Naive thymus-derived CD4-positive, alpha-beta T cell (primary cell): ENCODE data around the gene LBX2. TPM values are rescaled to one million over a fixed set of nuclear protein-coding genes. Genes with fewer than 3 reads are reported as not detected.

Experiments used
- ATAC-seq: fragments of 150-1000 bp; cut with Tn5 transposase; 2 replicates; pipeline ENCODE4 v1.10.0; 2021; ENCODE audit warnings: mild to moderate bottlenecking, moderate library complexity
- CTCF ChIA-PET: fragments of 350-600 bp; sonication (Branson Sonifier 250); formaldehyde crosslinking; loops from one replicate; lab custom pipeline; 2021; ENCODE audit warnings: antibody characterized with exemption; lab: Charles Lee
- POLR2A ChIA-PET: fragments of 350-600 bp; sonication (Branson Sonifier 250); formaldehyde crosslinking; loops from one replicate; lab custom pipeline; 2021; ENCODE audit warnings: antibody characterized with exemption, inconsistent platforms; lab: Charles Lee
- DNase-seq, 9 donors: peaks; one replicate each; pipeline versions ENCODE4 v3.0.0 to v3.0.0-alpha.2; 2020 to 2022; ENCODE audit warnings: mixed read lengths in 1 of 9
- H3K27ac ChIP-seq: one replicate; pipeline ENCODE4 v1.7.0; 2013; ENCODE audit warnings: mild to moderate bottlenecking, low read depth, low read length, moderate library complexity
- H3K27me3 ChIP-seq, 2 donors: one replicate each; pipeline ENCODE4 v1.7.0; 2013; ENCODE audit warnings: low read length in 2 of 2, mild to moderate bottlenecking in 2 of 2, moderate library complexity in 2 of 2; ENCODE audit not compliant: control insufficient read depth in 2 of 2, insufficient read depth in 2 of 2
- H3K36me3 ChIP-seq, 3 experiments: 1 replicate in 2 of 3; 2 replicates in 1 of 3; pipeline ENCODE4 v1.7.0; 2013; ENCODE audit warnings: low read length in 3 of 3, mild to moderate bottlenecking in 3 of 3, moderate library complexity in 1 of 3; ENCODE audit not compliant: insufficient read depth in 3 of 3, control insufficient read depth in 2 of 3
- H3K4me1 ChIP-seq, 2 donors: one replicate each; pipeline ENCODE4 v1.7.0; 2013; ENCODE audit warnings: low read length in 2 of 2, mild to moderate bottlenecking in 2 of 2, moderate library complexity in 1 of 2; ENCODE audit not compliant: control insufficient read depth in 2 of 2, insufficient read depth in 2 of 2
- H3K4me3 ChIP-seq: 2 replicates; pipeline ENCODE4 v1.7.0; 2013; ENCODE audit warnings: mild to moderate bottlenecking, low read length
- H3K9me3 ChIP-seq, 3 experiments: 1 replicate in 2 of 3; 2 replicates in 1 of 3; pipeline ENCODE4 v1.7.0; 2013; ENCODE audit warnings: low read length in 3 of 3; ENCODE audit not compliant: control insufficient read depth in 2 of 3
- H3K27ac Mint-ChIP-seq, 9 donors: one replicate each; pipeline ENCODE4 v1.8.0; 2020 to 2022; ENCODE audit warnings: mixed read lengths in 9 of 9, mild to moderate bottlenecking in 8 of 9, moderate library complexity in 5 of 9, inconsistent platforms in 2 of 9
- H3K27me3 Mint-ChIP-seq, 5 donors: one replicate each; pipeline ENCODE4 v1.8.0; 2021 to 2022; ENCODE audit warnings: mixed read lengths in 5 of 5, mild to moderate bottlenecking in 1 of 5
- H3K36me3 Mint-ChIP-seq, 5 donors: one replicate each; pipeline ENCODE4 v1.8.0; 2020 to 2022; ENCODE audit warnings: mixed read lengths in 5 of 5, mild to moderate bottlenecking in 3 of 5, inconsistent platforms in 1 of 5
- H3K4me1 Mint-ChIP-seq, 7 donors: one replicate each; pipeline ENCODE4 v1.8.0; 2020 to 2022; ENCODE audit warnings: mixed read lengths in 7 of 7, mild to moderate bottlenecking in 3 of 7, inconsistent platforms in 1 of 7
- H3K4me3 Mint-ChIP-seq, 10 donors: one replicate each; pipeline ENCODE4 v1.8.0; 2020 to 2022; ENCODE audit warnings: mild to moderate bottlenecking in 10 of 10, mixed read lengths in 10 of 10, moderate library complexity in 6 of 10, inconsistent platforms in 2 of 10
- H3K9me3 Mint-ChIP-seq, 11 donors: one replicate each; pipeline ENCODE4 v1.8.0; 2020 to 2022; ENCODE audit warnings: mixed read lengths in 11 of 11, mild to moderate bottlenecking in 4 of 11, inconsistent platforms in 1 of 11, moderate library complexity in 1 of 11
- intact Hi-C, 2 donors: fragments of 100-400 bp; cut with micrococcal nuclease; formaldehyde crosslinking; loops; one replicate each; pipeline ENCODE4 v1.15.1; 2023
- polyA plus RNA-seq, 2 donors: library from polyadenylated mRNA; unstranded; fragments of 300-500 nt; fragmentation: Illumina TruSeq; gene quantifications; one replicate each; pipeline ENCODE4 v1.2.3, GENCODE V29; 2021
- total RNA-seq, 6 experiments: library from RNA in 5 of 6; stranded (reverse) in 5 of 6; gene quantifications; 1 replicate in 5 of 6; 2 replicates in 1 of 6; pipeline ENCODE4 v1.2.3 and lab custom pipeline; 2021 to 2026

The LBX2 gene
- total and polyA plus RNA-seq, 7 experiments from 2014 or later = 0.44 to 0.65 TPM; not detected in 5

DNA sequence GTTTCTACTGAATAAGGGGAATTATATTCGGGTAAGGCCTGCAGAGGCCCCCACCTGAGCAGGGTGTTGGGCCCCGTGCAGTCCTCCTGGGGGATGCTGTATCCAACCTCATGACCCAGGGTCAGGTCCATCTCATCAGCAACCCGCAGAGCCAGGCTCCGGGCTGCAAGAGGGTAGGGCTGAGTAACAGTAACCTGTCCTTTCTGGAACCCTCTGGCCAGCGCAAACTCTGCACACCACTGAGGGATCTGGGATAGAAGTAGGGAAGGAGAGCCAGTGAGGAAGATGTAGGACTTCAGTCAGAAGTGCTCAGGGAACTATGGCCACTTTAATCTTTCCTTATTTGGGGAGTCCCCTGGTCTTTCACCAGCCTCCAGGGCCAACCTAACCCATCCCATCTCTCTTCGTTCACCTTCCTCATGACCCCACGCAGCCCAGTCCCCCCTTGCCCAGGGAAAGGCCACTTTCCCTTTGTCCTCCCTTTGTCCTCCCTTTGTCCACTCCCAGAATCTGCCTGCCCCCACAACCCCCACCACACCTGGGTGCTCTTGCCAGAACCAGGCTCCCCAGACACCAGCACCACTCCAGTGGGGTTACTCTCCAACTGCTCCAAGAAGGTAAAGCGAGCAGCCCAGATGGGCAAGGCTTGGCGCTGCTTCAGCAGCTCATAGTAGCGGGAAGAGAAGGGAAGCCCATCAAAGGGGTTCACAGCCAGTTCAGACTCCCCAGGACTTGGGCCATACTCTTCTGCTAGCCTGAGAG, 25.7 kb upstream of the LBX2 start:
- POLR2A ChIA-PET = interaction anchor here (1.3 to 2.0 kb wide), 2 partner anchors 10 to 14 kb away, joined by 4 to 8 read pairs; partner anchors contain the start of gene TLX2
- no peak overlapping the region for H3K27ac Mint-ChIP-seq
- H3K4me3 ChIP-seq = no peak overlapping the region
- H3K9me3 ChIP-seq = no peaks in the 10 kb centered on the region
- intact Hi-C loops = loop anchor here in 1 of 2 donors (5.0 kb wide), 2 partner anchors 328 to 598 kb away; partner anchors contain the start of genes DGUOK and MTHFD2
- no peaks in the 10 kb centered on the region for H3K27me3 ChIP-seq
- peaks cover 16 to 29% (median 26%) of the 10 kb centered on the region in 7 donors for H3K4me1 Mint-ChIP-seq
- H3K36me3 ChIP-seq = peaks cover 0 to 33% (median 6%) of the 10 kb centered on the region in 3 experiments
- CTCF ChIA-PET = interaction anchor here (2.3 kb wide), 1 partner anchor 42 kb away, joined by 6 read pairs; the partner anchor contains the start of genes CCDC142 and TTC31
- H3K9me3 Mint-ChIP-seq = no peaks in the 10 kb centered on the region
- DNase-seq (no peak), ATAC-seq (no peak)
- H3K27ac ChIP-seq = no peak overlapping the region
- H3K4me3 Mint-ChIP-seq = no peak overlapping the region
- peaks cover 8 to 31% (median 21%) of the 10 kb centered on the region in 5 donors for H3K36me3 Mint-ChIP-seq
- H3K27me3 Mint-ChIP-seq = peaks cover 11 to 13% (median 12%) of the 10 kb centered on the region in 5 donors
- peaks cover 0 to 10% of the 10 kb centered on the region in 2 donors for H3K4me1 ChIP-seq

DNA sequence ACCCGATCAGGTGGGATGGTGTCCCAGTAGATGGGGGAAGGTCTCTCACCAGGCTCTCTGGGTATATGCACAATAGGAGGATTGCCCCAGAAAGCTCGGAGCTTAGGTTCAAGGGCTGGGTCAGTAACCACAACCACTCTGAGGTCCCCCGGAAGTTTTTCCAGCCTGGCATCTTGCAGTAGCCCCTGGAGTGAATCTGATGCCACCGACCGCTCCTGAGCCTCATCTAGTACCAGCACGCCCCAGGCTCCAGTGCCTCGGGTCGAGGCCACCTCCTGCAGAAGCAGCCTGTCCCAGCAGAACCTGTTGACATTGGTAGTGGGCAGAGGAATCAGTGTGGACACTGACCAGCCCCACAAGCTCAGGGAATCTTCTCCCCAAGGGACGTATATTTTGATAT, 24.6 kb upstream of the LBX2 start:
- Histone ChIP-seq H3K36me3 (peaks cover 0 to 23% (median 6%) of the 10 kb centered on the region in 3 experiments), H3K9me3 (no peaks in the 10 kb centered on the region), H3K4me3 (no peak overlapping the region), H3K27ac (no peak overlapping the region), H3K4me1 (peaks cover 0 to 10% of the 10 kb centered on the region in 2 donors), H3K27me3 (peaks cover 0 to 5% of the 10 kb centered on the region in 2 donors)
- Mint-ChIP-seq H3K36me3 (peaks cover 8 to 29% (median 24%) of the 10 kb centered on the region in 5 donors), H3K27ac (no peak overlapping the region), H3K27me3 (peaks cover 22 to 24% (median 23%) of the 10 kb centered on the region in 5 donors), H3K4me1 (peaks cover 13 to 28% (median 24%) of the 10 kb centered on the region in 7 donors), H3K4me3 (no peak overlapping the region), H3K9me3 (peaks cover 0 to 2% (median 0%) of the 10 kb centered on the region in 11 donors)
- intact Hi-C loops = no loop called here
- no peak for DNase-seq
- ATAC-seq = no peak
- ChIA-PET CTCF (no interaction called here), POLR2A (no interaction called here)

DNA sequence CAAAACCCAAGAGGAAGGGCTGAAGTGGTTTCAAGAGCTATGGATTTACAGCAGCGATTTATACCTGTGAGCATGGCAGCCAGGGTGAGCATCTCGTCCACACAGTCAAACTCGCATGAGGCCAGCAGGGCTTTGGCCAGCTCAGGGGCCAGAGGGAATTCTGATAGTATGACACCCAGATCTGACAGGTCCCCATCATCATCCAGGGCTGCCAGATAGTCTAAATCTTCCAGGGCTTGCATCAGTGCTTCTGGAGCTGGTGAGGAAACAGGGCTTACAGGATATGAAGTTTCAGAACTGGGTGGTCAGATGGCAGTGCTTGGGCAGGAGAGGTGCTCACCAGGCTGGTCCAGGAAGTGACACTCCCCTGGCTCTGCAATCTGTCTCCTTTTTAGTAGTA, 23.1 kb upstream of the LBX2 start:
- H3K4me1 Mint-ChIP-seq = peaks cover 0 to 17% (median 12%) of the 10 kb centered on the region in 7 donors
- Histone ChIP-seq H3K9me3 (no peaks in the 10 kb centered on the region), H3K4me3 (no peak overlapping the region), H3K27ac (no peak overlapping the region), H3K27me3 (peaks cover 5 to 9% of the 10 kb centered on the region in 2 donors), H3K4me1 (no peaks in the 10 kb centered on the region), H3K36me3 (peaks cover 0 to 14% (median 6%) of the 10 kb centered on the region in 3 experiments)
- ATAC-seq (no peak), DNase-seq (no peak)
- H3K4me3 Mint-ChIP-seq = no peak overlapping the region
- peaks cover 8 to 23% (median 20%) of the 10 kb centered on the region in 5 donors for H3K36me3 Mint-ChIP-seq
- peaks cover 0 to 2% (median 0%) of the 10 kb centered on the region in 11 donors for H3K9me3 Mint-ChIP-seq
- H3K27me3 Mint-ChIP-seq = peaks cover 36 to 39% (median 38%) of the 10 kb centered on the region in 5 donors
- ChIA-PET CTCF (interaction anchor here (0.7 kb wide), 1 partner anchor 143 kb away, joined by 3 read pairs; no protein-coding TSS in a partner anchor), POLR2A (interaction anchor here (0.7 to 2.3 kb wide), 3 partner anchors 9 to 15 kb away, joined by 3 to 7 read pairs (median 4); partner anchors contain the start of gene PCGF1)
- no peak overlapping the region for H3K27ac Mint-ChIP-seq
- intact Hi-C loops = no loop called here

DNA sequence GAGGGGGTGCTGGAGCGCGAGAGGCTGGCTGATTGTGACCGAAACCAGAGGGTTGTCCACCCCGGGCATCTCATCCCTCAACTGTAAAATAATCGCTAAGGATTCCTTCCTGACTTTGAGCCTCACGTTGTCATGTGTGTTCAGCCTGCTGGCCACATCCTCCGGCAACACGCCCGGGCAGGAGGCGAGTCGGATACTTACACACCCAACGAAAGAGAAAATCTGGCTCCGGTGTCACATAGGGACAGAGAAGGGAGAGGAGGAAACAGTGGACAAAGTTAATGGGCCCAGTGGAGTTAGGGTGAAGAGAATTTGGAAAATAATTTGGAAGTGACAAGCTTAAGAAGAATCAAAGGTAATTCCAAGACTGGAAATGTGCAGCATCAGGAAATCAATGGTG, 17.2 kb upstream of the LBX2 start:
- H3K4me1 ChIP-seq = peaks cover 10 to 32% of the 10 kb centered on the region in 2 donors
- H3K27me3 ChIP-seq = peaks cover 12 to 42% of the 10 kb centered on the region in 2 donors
- peak overlapping the region; percentile 28 for H3K4me3 ChIP-seq
- Mint-ChIP-seq H3K27ac (peak overlapping the region in 2 of 9 donors; percentile 36 to 72), H3K36me3 (peaks cover 0 to 13% (median 4%) of the 10 kb centered on the region in 5 donors), H3K4me3 (peak overlapping the region; percentile 66 to 87 (median 80)), H3K4me1 (peaks cover 9 to 25% (median 19%) of the 10 kb centered on the region in 7 donors), H3K9me3 (peaks cover 0 to 6% (median 0%) of the 10 kb centered on the region in 11 donors), H3K27me3 (peaks cover 65 to 81% (median 76%) of the 10 kb centered on the region in 5 donors)
- ChIA-PET CTCF (interaction anchor here (0.6 kb wide), 1 partner anchor 77 kb away, joined by 3 read pairs; no protein-coding TSS in a partner anchor), POLR2A (interaction anchor here (0.7 to 1.1 kb wide), 3 partner anchors 15 to 452 kb away, joined by 3 read pairs; no protein-coding TSS in a partner anchor)
- no peak for ATAC-seq
- H3K9me3 ChIP-seq = no peaks in the 10 kb centered on the region
- no peaks in the 10 kb centered on the region for H3K36me3 ChIP-seq
- H3K27ac ChIP-seq = no peak overlapping the region
- intact Hi-C loops = loop anchor here (1.0 kb wide), 2 partner anchors 9 to 13 kb away; partner anchors contain the start of genes AUP1 (in 2 of the 2), HTRA2 (in 2 of the 2) and PCGF1 (in 1 of the 2)
- DNase-seq = no peak

DNA sequence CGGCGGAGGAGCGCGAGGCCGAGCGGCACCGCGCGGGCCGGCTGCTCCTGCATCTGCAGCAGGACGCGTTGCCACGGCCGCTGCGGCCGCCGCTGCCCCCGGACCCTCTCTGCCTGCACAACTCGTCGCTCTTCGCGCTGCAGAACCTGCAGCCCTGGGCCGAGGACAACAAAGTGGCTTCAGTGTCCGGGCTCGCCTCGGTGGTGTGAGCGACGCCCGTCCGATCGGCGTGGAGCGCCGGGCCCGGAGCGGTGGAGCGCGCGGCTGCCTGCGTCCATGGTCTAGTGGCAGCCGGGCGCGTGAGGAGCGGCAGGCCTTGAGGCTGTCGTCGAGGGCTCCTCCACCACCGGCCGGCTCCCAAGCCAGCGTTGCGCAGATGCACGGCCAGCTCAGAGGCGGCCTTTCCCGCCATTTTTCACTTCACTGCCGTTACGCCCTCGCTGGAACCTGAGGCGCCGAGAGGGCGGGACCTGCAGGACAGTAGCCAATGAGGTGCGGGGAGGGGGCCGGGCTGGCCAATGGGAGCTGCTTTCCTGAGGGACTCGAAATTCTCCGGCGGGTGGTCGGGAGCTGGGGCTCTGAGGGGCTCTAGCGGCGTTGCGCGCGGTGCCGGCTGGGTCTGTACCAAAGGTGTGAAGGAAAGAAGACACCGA, 16.7 kb upstream of the LBX2 start:
- Histone ChIP-seq H3K27ac (no peak overlapping the region), H3K27me3 (peaks cover 12 to 42% of the 10 kb centered on the region in 2 donors), H3K9me3 (no peaks in the 10 kb centered on the region), H3K4me3 (peak overlapping the region; percentile 28), H3K4me1 (peaks cover 10 to 32% of the 10 kb centered on the region in 2 donors), H3K36me3 (no peaks in the 10 kb centered on the region)
- Mint-ChIP-seq H3K4me1 (peaks cover 9 to 25% (median 20%) of the 10 kb centered on the region in 7 donors), H3K36me3 (peaks cover 0 to 13% (median 4%) of the 10 kb centered on the region in 5 donors), H3K9me3 (peaks cover 0 to 6% (median 0%) of the 10 kb centered on the region in 11 donors), H3K4me3 (peak overlapping the region; percentile 66 to 87 (median 80)), H3K27ac (peak overlapping the region in 1 of 9 donors; percentile 72), H3K27me3 (peaks cover 69 to 83% (median 79%) of the 10 kb centered on the region in 5 donors)
- ChIA-PET POLR2A (interaction anchor here (1.0 to 1.1 kb wide), 2 partner anchors 15 to 23 kb away, joined by 3 read pairs; no protein-coding TSS in a partner anchor), CTCF (interaction anchor here (0.6 kb wide), 1 partner anchor 77 kb away, joined by 3 read pairs; no protein-coding TSS in a partner anchor)
- intact Hi-C loops = loop anchor here (1.0 to 2.0 kb wide), 3 partner anchors 9 to 17 kb away; partner anchors contain the start of genes AUP1 (in 2 of the 2), HTRA2 (in 2 of the 2), LBX2 (in 1 of the 2) and PCGF1 (in 1 of the 2)
- peak; percentile 55 to 80 (median 71) for DNase-seq
- ATAC-seq = peak; percentile 85
